HepG2 (cell line): ENCODE measurements around the gene PRDM11. TPM values are rescaled to one million over a fixed set of nuclear protein-coding genes. Genes with fewer than 3 reads are reported as not detected.

Source experiments
- AGO1 ChIP-seq: fragments of 200-400 bp; formaldehyde crosslinking; IDR thresholded peaks from 2 replicates; pipeline ENCODE4 v1.6.1; 2017; ENCODE audit warnings: mild to moderate bottlenecking, low read depth, low read length, moderate library complexity; ENCODE audit not compliant: poor library complexity, severe bottlenecking
- AGO2 ChIP-seq: fragments of 200-400 bp; formaldehyde crosslinking; optimal IDR thresholded peaks from 2 replicates; pipeline ENCODE3; 2017; ENCODE audit warnings: mild to moderate bottlenecking, low read depth, low read length, moderate library complexity
- ARNTL ChIP-seq: sonication (generic); formaldehyde crosslinking; IDR thresholded peaks from 2 replicates; pipeline ENCODE4 v1.4.0; 2020; ENCODE audit warnings: mild to moderate bottlenecking, missing genetic modification reagents
- BCL3 ChIP-seq: sonication (generic); formaldehyde crosslinking; IDR thresholded peaks from 2 replicates; pipeline ENCODE4 v1.5.1; 2020; ENCODE audit warnings: mild to moderate bottlenecking, missing genetic modification reagents, moderate library complexity
- CEBPG ChIP-seq: IDR thresholded peaks from 2 replicates; pipeline ENCODE4 v1.6.1; 2016
- FOSL2 ChIP-seq: sonication (generic); formaldehyde crosslinking; IDR thresholded peaks from 2 replicates; pipeline ENCODE4 v1.4.0; 2020; ENCODE audit warnings: missing genetic modification reagents
- HNRNPK ChIP-seq: fragments of 200-400 bp; formaldehyde crosslinking; IDR thresholded peaks from 2 replicates; pipeline ENCODE4 v1.6.1; 2018; ENCODE audit warnings: low read length, low read depth, moderate library complexity, mild to moderate bottlenecking; ENCODE audit not compliant: poor library complexity, severe bottlenecking
- LRRFIP1 ChIP-seq: sonication (generic); formaldehyde crosslinking; conservative IDR thresholded peaks from 2 replicates; pipeline ENCODE4 v1.4.0; 2020; ENCODE audit warnings: missing genetic modification reagents
- NCOA1 ChIP-seq: sonication (generic); formaldehyde crosslinking; IDR thresholded peaks from 2 replicates; pipeline ENCODE4 v1.9.0; 2021; ENCODE audit warnings: missing genetic modification reagents
- PATZ1 ChIP-seq: sonication (generic); formaldehyde crosslinking; IDR thresholded peaks from 2 replicates; pipeline ENCODE4 v1.4.0; 2020; ENCODE audit warnings: missing genetic modification reagents
- PHF8 ChIP-seq: sonication (generic); formaldehyde crosslinking; IDR thresholded peaks from 2 replicates; pipeline ENCODE4 v1.5.0; 2020; ENCODE audit warnings: missing genetic modification reagents
- SOX13 ChIP-seq, 3 experiments: fragments of 450-650 bp in 1 of 3; sonication (generic) in 1 of 3; formaldehyde crosslinking in 1 of 3; IDR thresholded peaks in 2 of 3; conservative IDR thresholded peaks in 1 of 3; 2 replicates each; pipeline versions ENCODE4 v1.5.0 to v1.6.1; 2016 to 2020; ENCODE audit warnings: antibody characterized with exemption in 1 of 3, mild to moderate bottlenecking in 1 of 3, missing compliant biosample characterization in 1 of 3, missing genetic modification reagents in 1 of 3, moderate library complexity in 1 of 3
- SUZ12 ChIP-seq: fragments of 150-350 bp; IDR thresholded peaks from 2 replicates; pipeline ENCODE4 v1.6.1; 2014; ENCODE audit warnings: low read depth, low read length
- ZBTB21 ChIP-seq: sonication (generic); formaldehyde crosslinking; IDR thresholded peaks from 2 replicates; pipeline ENCODE4 v1.4.0; 2020; ENCODE audit warnings: missing genetic modification reagents
- ZFX ChIP-seq: sonication (generic); formaldehyde crosslinking; IDR thresholded peaks from 2 replicates; pipeline ENCODE4 v1.4.0; 2020; ENCODE audit warnings: mild to moderate bottlenecking, low read depth, missing genetic modification reagents, moderate library complexity
- ZMYM4 ChIP-seq: sonication (generic); formaldehyde crosslinking; IDR thresholded peaks from 2 replicates; pipeline ENCODE4 v1.8.1; 2023; ENCODE audit warnings: mild to moderate bottlenecking, missing genetic modification reagents
- ZNF598 ChIP-seq: sonication (generic); formaldehyde crosslinking; IDR thresholded peaks from 2 replicates; pipeline ENCODE4 v1.5.1; 2020; ENCODE audit warnings: mild to moderate bottlenecking, missing genetic modification reagents, borderline replicate concordance
- ZNF678 ChIP-seq: sonication (generic); formaldehyde crosslinking; IDR thresholded peaks from 2 replicates; pipeline ENCODE4 v1.4.0; 2020; ENCODE audit warnings: mild to moderate bottlenecking, missing genetic modification reagents
- ZNF768 ChIP-seq: sonication (generic); formaldehyde crosslinking; IDR thresholded peaks from 2 replicates; pipeline ENCODE4 v1.4.0; 2020; ENCODE audit warnings: missing genetic modification reagents
- ZSCAN29 ChIP-seq: sonication (generic); formaldehyde crosslinking; conservative IDR thresholded peaks from 2 replicates; pipeline ENCODE4 v1.4.0; 2020; ENCODE audit warnings: mild to moderate bottlenecking, missing genetic modification reagents
- polyA plus RNA-seq, 8 experiments: library from polyadenylated mRNA; depleted of rRNA in 3 of 8; stranded (reverse) in 7 of 8; unstranded in 1 of 8; fragments of >200 nt; fragmentation: Illumina TruSeq in 4 of 8; extraction: Trizol in 4 of 8; gene quantifications; 2 replicates each; pipeline versions ENCODE4 v1.2.1 to v1.2.3, GENCODE V29; 2011 to 2016; ENCODE audit warnings: low read depth in 4 of 8, missing spikeins in 1 of 8, mixed read lengths in 1 of 8; ENCODE audit not compliant: insufficient read depth in 1 of 8
- total RNA-seq, 5 experiments: library from RNA; depleted of rRNA; stranded (reverse); fragments of >200 nt; fragmentation: Illumina TruSeq; extraction: Trizol; gene quantifications; 2 replicates each; pipeline ENCODE4 v1.2.3, GENCODE V29; 2016; ENCODE audit warnings: low read depth in 1 of 5

PRDM11 gene
- total and polyA plus RNA-seq, 2 of the 13 experiments (the other 11 are each of a cell fraction or from before 2014, with no cell fraction given), result 3.4 to 4.7 TPM

- TF ChIP-seq ZFX (peak; percentile 70; the same call in 1 of the 2 replicates), LRRFIP1 (no peak), ARNTL (CRISPR knock-in tag) (no peak), ZMYM4 (CRISPR knock-in tag) (0 out of 2 replicates have a peak, but pooled peaks have one; percentile 32), SOX13 (IDR thresholded peaks at IDR 0.05) (no peak), SOX13 (CRISPR knock-in tag; conservative IDR thresholded peaks at IDR 0.05 in 1 of 2, IDR thresholded peaks at IDR 0.05 in 1 of 2) (no peak), HNRNPK (peak; percentile 66), ZNF768 (peak; percentile 43; the same call in 1 of the 2 replicates), AGO2 (peak; percentile 79), AGO1 (no peak), ZBTB21 (CRISPR knock-in tag) (no peak), ZNF598 (CRISPR knock-in tag) (no peak), PATZ1 (CRISPR knock-in tag) (peak; percentile 69), ZSCAN29 (CRISPR knock-in tag) (no peak), CEBPG (CRISPR knock-in tag) (no peak), BCL3 (CRISPR knock-in tag) (peak; percentile 22; the same call in 1 of the 2 replicates), FOSL2 (CRISPR knock-in tag) (peak; percentile 83), SUZ12 (no peak), NCOA1 (CRISPR knock-in tag) (no peak), ZNF678 (no peak), PHF8 (CRISPR knock-in tag) (peak; percentile 78)
- TF ChIP-seq, all 625 proteins: peak for 38
These were observed 34.4 kb downstream of the PRDM11 start (continued) for GRCh38 chr11:45180848-45181192.
